Stimulated activated CD8-positive, alpha-beta memory T cell treated with anti-CD3 and anti-CD28 coated beads, Interleukin-7, amount 100 ng/mL, for 1 hour (primary cell): ENCODE measurements around the gene ATP5PO.

Experiments
- DNase-seq, 2 donors: peaks; one replicate each; pipeline ENCODE4 v3.0.0-alpha.2; 2020; ENCODE audit warnings: low read depth in 2 of 2

The ATP5PO gene, protein sequence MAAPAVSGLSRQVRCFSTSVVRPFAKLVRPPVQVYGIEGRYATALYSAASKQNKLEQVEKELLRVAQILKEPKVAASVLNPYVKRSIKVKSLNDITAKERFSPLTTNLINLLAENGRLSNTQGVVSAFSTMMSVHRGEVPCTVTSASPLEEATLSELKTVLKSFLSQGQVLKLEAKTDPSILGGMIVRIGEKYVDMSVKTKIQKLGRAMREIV

DNA sequence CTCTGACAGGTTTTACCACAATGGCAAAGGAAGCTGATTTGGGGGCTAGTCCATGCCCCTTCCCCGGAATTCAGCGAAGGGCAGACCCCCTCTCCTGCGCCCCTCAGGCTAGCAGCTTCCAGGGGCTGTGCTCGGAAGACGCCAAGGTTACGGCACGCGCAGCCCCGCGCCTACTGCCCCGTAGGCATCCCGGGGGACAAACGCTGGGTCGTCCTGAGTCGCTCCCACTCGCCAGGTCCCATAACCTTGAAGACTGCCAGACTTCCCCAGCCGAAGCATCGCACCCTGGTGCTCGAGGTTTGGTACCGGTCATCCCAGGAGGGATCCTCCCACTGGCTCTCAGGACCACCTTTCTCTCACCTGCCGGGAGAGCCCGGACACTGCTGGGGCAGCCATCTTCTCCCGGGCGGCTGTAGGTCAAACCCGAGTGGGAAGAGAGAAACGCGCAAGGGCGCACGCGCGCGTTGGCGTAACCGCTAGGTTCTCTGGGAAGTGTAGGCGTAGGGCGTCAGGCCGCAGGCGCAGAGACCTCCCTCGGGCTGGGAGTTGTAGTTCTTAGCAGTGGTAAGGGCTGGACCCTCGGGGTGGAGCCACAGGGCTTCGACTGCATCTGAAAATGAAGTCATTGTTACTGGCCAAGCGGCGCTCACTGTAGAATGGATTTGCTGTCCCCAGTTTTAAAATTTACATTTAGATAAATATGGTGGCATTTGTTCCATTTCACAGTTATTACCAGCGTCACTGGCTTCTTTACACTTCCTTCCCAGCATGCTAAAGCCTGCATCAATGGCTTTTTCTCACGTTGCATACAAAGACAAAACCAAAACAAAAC lies at the start of gene ATP5PO:
Gene ATP5PO (minus strand): TSS at position 437 of the 832 bp plus-strand sequence. CDS start 41 bp downstream, at position 396.
- DNase-seq, result peak; percentile 91 to 92

DNA sequence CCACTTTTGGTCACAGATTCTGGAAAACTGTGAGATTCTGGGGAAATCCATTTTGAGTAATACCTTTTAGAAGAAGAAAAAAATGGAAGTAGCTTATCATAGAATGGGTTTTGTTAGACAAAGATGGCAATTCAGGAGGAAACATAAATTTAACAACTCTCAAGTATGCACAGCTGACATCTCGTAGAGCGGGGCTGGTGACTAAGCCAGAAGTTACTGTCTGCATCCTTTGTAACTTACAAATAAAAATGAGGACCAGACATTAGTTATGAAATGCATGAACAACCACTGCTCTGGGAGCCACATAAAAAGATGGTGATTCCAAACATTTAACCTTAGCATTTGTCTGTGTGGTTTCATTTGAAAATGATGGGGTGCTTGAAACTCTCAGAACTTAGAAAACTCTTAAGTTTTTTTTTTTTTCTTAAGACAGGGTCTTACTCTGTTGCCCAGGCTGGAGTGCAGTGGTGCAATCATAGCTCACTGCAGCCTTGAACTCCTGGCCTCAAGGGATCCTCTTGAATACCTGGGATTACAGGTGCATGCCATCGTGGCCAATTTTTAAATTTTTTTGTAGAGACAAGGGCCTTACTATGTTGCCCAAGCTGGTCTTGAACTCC lies 49.2 kb upstream of the ATP5PO start:
- no peak for DNase-seq

DNA sequence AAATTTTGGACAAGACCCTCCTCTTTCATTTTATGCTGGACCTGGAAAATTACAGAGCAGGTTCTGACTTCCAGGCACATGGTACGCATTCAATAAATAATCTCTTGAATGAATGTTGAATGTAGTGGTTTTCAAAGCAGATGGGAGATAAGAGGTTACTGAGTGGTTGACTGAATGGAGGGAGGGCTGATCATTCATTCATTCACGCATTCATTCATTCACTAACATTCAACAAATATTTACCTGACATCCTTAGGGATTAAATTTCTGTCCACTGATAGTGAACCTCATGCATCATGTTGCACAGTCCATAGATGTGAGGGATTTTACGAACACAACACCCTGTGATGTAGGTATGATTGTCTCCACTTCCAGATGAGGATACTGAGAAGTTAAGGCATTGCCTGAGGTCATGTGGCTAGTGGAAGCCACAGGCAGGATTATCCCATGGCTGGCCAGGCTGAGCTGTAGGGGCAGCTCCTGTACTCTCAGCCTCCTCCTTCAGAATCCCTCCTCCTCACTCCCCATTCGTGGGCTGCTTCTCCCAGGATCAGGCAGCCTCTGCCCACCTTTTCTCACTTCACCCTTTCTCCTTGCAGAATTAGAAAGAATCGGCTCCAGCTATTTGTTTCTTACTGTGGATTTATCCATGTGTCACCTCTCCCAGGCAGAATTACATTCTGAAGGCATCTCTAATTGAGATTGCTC lies 48.4 kb upstream of the ATP5PO start:
- DNase-seq, result no peak

DNA sequence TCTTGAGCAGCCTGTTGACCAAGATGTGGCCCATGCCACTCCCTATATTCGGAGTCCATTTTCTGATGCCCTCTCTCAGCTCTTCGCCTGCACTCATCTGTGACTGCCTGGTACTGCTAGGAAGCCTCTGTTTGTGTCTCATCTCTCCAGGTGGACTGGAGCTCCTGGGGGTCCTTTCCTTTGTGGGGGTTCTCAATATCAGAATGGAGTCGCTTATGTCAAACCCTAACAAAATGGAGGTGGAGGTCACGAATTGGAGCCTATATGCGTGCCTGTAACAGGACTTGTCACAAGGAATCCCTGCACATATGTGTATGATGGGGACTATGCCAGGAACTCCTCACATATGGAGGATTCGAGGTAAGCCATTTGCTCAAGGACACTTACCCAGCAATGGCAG lies 46.7 kb upstream of the ATP5PO start:
- DNase-seq, result no peak

DNA sequence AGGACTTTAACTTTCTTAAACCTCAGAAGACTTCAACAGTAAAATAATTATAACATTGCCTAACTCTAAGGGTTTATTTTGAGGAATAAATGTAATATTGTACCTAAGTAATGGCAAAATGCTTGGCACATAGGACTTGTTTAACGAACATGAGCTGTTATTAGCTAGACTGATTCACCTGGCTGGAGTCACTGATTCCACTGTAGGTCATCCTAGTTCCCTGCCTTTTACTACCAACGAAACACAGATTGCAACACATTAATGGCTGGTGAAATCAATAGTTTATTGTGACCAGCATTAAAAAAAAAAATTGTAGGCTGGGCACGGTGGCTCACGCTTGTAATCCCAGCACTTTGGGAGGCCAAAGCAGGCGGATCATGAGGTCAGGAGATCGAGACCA lies 45.5 kb upstream of the ATP5PO start:
- no peak for DNase-seq

DNA sequence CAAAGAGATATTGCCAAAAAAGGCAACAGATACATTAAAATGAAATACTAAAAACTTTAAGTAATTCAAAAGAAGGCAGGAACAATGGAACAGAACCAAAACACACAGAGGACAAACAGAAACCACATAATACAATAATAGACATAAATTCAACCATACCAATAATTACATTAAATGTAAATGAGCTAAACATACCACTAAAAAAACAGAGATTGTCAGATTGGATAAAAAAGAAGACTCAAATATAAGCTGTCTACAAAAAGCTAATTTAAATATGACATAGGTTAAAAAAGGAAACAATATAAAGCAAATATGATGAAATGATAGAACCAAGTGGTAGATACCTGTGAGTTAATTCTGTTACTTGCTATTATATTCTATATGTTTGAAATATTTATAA lies 44.1 kb upstream of the ATP5PO start:
- DNase-seq, result no peak

DNA sequence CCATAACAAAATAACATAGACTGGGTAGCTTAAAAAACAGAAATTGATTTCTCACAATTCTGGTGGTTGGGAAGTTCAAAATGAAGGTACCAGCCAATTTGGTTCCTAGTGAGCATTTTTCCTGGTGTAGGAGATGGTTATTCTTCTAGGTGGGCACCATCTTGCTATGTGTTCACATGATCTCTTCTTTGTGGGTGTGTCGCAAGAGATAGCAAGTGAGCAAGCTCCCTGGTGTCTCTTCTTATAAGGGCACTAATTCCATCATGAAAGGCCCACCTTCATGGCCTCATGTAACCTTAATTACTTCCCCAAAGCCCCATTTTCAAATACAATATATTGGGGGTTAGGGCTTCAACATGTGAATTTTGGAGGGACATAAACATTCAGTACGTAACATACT lies 38.8 kb upstream of the ATP5PO start:
- no peak for DNase-seq

DNA sequence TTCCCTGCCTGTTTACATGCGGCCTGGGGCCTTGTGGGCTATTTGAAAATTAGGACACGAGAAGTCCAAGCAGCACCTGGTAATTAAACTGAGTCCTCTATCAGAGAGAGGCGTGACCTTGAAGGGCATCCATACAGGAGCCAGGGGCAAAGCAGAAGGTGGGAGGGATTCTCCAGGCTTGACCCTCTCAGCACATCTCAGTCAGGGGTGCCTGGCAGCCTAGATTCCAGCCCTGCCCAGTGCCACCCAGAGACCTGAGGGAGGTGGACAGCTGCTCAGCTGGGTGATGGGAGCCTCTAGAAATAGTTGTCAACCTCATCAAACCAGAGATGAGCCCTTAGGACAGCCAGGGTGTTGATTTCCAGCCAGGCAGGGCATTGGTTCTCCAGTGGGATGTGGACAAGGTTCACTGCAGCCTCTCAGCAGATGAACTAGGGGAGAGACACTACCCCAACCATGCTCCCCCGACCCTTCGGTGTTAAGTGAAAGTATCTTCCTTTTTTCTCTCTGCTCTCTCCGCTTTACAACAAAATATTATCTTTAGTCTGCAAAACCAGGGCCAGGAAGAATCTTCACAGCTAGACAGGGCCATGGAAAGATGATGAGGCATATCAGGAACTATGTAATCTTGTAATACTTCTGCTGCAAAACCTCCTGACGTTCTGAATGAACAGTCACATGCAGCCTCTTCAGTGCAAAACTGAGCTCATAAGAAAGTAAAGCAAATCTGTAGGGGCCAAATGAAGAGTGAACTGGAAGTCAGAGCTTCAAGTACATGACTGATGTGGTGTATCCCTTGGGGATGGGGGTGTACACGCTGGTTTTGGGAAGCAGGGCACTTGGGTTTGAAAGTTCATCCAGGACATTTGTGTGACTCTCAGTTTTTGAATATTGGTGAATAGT lies 35.9 kb upstream of the ATP5PO start:
- no peak for DNase-seq

DNA sequence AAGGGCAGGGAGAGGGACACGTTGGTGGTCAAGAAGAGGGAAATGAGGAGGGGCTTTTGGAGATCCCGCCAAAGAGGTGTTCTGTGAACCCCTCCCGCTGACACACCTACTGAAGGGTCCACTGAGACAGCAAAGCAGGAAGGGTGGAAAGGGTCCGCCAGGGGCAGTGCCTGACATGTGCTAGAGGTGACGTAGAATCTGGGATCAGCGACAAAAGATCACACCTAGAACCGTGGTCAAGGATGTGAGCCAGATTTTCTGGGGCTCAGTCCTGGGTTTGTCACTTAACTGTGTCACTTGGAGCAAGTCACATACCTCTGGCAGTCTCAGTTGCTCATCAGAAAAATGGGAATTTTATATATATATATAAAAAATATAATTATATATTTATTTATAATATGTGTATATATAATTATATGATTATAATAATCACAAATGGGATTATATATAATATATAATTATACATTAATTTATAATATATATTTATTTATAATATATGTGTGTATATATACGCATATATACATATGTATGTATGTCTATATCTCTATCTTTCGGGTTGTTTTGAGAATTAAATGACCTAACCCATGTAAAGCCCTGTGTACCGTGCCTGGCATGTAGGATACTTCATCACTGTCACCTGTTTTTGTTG lies 35.0 kb upstream of the ATP5PO start:
- DNase-seq, result no peak

DNA sequence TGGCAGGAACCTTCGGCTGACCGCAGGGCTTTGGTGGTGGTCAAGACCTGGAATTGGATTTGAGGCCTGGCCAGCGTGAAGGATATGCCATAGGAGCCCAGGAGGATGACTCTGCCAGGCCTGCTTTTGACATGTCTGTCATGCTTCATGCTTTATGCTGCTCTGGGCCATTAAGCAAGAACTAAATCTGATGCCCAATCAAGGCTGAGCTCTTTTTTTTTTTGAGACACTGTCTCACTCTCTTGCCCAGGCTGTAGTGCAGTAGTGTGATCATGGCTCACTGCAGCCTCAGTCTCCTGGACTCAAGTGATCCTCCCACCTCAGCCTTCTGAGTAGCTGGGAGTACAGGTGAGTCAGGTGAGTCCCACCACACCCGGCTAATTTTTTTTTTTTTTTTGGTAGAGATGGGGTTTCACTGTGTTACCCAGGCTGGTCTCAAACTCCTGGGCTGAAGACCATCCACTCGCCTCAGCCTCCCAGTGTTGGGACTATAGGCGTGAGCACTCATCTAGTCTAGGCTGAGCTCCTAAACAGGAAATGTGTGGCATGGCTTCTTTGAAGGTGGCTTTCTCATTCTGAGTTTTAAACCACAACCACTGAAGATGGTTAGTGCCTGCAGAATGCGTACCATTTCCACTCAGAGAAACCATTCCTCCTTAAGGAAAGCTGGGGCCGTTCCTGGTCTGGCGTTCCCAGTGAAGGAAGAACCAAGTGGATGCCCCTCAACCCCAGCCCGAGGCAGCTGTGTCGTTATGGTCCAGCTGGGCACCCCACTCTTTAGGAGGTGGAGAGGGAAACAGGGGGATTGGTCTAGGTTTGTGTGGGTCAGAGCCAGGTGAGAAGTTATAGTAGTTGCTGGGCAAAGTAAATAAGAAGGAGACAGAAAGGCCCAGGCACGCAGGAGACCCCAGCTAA lies 34.2 kb upstream of the ATP5PO start:
- DNase-seq, result peak in 1 of 2 donors; percentile 34

DNA sequence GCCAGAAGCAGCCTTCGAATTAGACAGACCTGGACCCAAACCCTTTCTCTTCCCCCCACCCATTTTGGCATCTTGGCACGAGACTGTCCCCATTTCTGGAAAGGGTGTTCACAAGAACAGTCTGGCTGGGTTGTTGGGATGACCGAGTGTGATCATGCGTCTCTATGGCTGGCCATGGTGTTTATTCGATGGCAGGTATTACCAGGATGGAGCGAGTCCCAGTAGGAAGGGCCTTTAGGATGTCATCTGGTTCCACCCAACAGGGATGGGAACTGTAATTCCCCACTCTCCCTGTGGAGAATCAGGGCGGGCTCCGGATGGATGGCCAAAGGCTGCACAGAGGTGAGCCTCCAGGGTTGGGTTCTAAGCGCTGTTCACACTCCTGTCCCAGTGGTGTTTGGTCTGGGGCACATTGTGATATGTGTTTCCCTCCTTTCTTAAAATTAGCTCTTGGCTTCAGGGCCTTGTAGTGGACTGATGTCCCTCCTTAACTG lies 33.4 kb upstream of the ATP5PO start:
- no peak for DNase-seq

DNA sequence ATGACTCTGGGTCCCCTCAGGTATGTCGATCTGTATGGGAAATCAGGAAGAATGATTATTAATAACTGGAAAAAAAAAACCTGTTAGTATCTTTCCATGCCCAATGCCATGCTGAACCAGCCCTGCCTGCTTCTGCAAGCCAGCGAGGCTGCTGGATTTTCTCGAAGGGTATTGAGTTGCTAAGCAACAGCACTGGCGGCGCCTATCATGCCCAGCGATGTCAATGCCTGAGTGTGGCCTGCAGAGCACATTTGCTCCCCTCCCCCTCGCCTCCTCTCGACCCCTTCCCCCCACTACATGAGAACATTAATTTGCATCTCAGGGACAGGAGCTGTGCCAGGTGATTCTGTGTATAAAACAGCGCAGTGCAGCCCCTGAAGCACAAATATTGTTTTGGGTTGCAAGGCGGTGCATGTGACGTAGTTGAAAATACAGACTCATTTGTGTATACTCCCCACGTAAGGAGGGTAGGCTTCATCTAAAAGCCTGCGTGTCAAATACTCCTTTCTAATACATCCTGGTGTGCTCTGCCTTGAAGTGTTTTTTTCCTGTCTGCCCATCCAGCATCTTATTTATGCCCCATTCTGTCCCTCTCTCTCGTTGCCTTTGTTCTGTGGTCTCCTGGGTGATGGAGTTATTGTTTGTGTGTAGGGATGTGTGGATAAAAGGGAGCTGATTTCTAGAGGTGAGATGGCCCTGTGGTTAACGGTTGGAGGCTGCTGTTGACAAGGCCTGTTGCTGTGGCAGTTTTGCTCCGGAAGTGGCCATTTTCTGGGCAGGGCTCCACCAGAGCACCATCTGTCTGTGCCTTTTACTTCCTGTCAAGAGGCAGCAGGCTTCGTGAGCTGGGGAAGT lies 32.7 kb upstream of the ATP5PO start:
- peak; percentile 55 to 70 for DNase-seq

DNA sequence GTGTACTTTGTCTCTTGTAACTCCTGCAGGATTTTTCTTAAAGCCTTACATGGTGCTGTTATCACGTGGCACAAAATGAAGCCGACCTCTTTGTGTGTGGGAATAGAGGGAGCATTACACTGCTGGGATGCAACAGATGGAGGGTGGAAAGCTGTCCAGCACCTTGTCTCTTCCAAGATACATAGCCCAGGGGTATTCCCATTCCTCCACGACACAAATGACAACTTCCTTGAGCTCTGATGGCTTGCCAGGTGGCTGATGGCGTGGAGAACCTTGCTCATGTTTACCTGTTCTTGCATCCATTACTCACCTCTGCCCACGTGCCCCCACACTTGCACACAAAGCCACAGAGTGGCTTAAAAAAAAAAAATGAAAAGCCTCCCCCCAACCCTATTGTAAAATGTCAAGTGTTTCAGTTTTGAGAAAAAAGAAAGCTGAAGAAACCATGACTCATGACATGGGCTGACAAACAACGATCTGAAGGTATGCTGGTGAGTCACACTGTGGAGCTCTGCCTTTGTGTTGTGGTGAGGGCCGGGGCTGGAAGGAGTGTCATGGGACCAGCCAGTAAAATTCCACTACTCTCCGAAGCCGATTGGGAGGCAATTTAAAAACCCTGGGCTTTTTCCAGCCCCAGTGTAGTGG lies 32.0 kb upstream of the ATP5PO start:
- DNase-seq, result peak; percentile 54 to 64

DNA sequence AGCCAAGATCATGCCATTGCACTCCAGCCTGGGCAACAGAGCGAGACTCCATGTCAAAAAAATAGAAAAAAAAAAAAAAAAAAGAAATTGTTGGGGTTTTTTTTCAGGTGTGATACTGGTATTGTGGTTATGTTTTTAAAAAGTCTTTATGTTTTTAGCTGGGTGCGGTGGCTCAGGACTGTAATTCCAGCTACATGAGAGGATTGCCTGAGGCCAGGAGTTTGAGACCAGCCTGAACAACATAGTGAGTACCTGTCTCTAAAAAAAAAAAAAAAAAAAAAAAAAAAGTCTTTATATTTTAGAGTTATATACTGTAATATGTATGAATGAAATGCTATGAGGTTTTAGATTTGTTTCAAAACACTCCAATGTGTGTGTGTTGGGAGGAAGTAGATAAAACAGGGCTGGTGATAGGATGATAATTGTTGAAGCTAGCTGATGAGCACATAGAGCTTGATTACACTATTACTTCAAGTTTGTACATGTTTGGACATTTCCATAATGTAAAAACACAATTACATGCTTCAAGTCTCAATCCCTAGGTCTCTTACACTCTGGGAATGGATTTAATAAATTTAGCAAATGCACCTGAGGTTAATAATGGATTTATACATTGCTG lies 30.2 kb upstream of the ATP5PO start:
- no peak for DNase-seq

DNA sequence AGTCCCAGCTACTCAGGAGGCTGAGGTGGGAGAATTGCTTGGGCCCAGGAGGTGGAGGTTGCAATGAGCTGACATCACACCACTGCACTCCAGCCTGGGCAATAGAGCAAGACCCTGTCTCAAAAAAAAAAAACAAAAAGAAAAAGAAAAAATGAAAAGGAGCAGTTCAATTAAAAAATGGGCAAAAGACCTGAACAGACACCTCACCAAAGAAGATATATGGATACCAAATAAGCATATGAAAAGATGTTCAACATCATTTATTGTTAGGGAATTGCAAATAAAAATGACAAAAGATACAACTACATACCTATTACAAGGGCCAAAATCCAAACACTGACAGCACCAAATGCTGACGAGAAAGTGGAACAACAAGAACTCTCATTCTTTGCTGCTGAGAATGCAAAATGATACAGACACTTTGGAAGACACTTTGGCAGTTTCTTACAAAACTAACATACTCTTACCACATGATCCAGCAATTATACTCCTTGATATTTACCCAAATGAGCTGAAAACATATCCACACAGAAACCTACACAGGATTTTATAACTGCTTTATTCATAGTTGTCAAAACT lies 28.7 kb upstream of the ATP5PO start:
- no peak for DNase-seq

DNA sequence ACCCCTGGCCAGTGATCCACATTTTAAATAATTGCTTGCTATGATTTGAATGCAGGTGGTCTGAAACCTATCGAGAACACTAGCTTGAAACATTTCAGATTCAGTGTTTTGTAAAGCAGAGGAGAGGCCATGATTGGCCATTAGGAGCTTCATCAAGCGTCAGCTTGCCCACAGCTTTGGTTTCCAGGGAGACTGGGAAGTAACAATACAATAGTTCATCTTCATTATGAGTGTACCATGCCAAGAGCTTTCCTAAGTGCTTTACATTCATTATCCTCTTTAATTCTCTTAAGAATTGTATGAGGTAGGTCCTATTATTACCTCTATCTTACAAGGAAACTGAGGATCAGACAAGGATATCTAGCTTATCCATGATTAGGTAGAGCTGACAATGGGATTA lies 27.7 kb upstream of the ATP5PO start:
- no peak for DNase-seq

DNA sequence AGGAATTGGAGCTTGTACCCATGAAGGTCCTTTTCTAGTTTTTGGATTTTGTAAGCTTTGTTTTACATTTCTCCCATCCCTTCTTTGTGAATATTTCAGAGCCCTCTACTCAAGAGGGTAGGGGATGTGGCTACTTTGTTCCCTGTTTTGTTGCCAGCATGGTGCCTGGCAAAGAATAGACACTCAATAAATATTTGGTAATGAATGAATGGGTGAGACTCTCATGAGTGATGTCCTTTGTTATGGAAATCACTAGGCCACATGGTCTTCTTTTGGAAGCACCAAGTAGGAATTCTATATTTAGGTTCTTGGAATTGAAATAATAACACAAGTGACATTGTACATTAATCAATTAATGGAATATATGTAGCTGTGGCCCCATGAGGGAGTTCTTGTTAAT lies 26.8 kb upstream of the ATP5PO start:
- no peak for DNase-seq
